ENCODE measurements around the gene TCHP.

Gene TCHP

GRCh38 chr12:109958374-109958773, 58.3 kb downstream of the TCHP start:
- Histone ChIP-seq H3K4me3 (ENCODE audit: low read length) (no peak overlapping the region), H4K20me1 (ENCODE audit: insufficient read depth, low read length) (no peaks in the 10 kb centered on the region; the same call in 1 of the 2 replicates), H2AFZ (ENCODE audit: low read depth, low read length) (no peak overlapping the region), H3K4me1 (ENCODE audit: low read length) (peaks cover 7% of the 10 kb centered on the region), H3K9ac (ENCODE audit: low read length) (no peak overlapping the region), H3K27me3 (ENCODE audit: low read depth, low read length) (no peaks in the 10 kb centered on the region), H3K9me3 (ENCODE audit: insufficient read depth, low read length) (no peaks in the 10 kb centered on the region), H3K79me2 (ENCODE audit: low read length) (no peaks in the 10 kb centered on the region), H3K27ac (ENCODE audit: low read length) (no peak overlapping the region), H3K36me3 (replicated peaks; ENCODE audit: low read depth, low read length) (peaks cover 57% of the 10 kb centered on the region), H3K4me2 (ENCODE audit: low read length) (no peak overlapping the region)
- TF ChIP-seq EZH2phosphoT487 (IDR thresholded peaks at IDR 0.05; ENCODE audit: low read depth) = no peak
- no peak for TF ChIP-seq CTCF (IDR thresholded peaks at IDR 0.05; ENCODE audit: low read depth, low read length)

- peaks cover 56% of the 10 kb centered on the region for H3K36me3 ChIP-seq (replicated peaks; ENCODE audit: low read depth, low read length)
- H3K9ac ChIP-seq (ENCODE audit: low read length) = no peak overlapping the region
- no peaks in the 10 kb centered on the region for H3K79me2 ChIP-seq (ENCODE audit: low read length)
- no peaks in the 10 kb centered on the region for H3K27me3 ChIP-seq (ENCODE audit: low read depth, low read length)
- H2AFZ ChIP-seq (ENCODE audit: low read depth, low read length) = no peak overlapping the region
- no peaks in the 10 kb centered on the region for H4K20me1 ChIP-seq (ENCODE audit: insufficient read depth, low read length)
- no peak overlapping the region for H3K27ac ChIP-seq (ENCODE audit: low read length)
- no peak overlapping the region for H3K4me3 ChIP-seq (ENCODE audit: low read length)
- no peaks in the 10 kb centered on the region for H3K9me3 ChIP-seq (ENCODE audit: insufficient read depth, low read length)
- H3K4me2 ChIP-seq (ENCODE audit: low read length) = no peak overlapping the region
- H3K4me1 ChIP-seq (ENCODE audit: low read length) = no peaks in the 10 kb centered on the region
- TF ChIP-seq CTCF (IDR thresholded peaks at IDR 0.05; ENCODE audit: low read depth, low read length) = no peak
- TF ChIP-seq EZH2phosphoT487 (IDR thresholded peaks at IDR 0.05; ENCODE audit: low read depth) = no peak
Measured at GRCh38 chr12:109959411-109960093, 59.5 kb downstream of the TCHP start.

- H2AFZ ChIP-seq (ENCODE audit: low read depth, low read length) = no peak overlapping the region
- no peaks in the 10 kb centered on the region for H3K27me3 ChIP-seq (ENCODE audit: low read depth, low read length)
- H3K9me3 ChIP-seq (ENCODE audit: insufficient read depth, low read length) = no peaks in the 10 kb centered on the region
- H3K4me1 ChIP-seq (ENCODE audit: low read length) = no peaks in the 10 kb centered on the region
- H3K4me3 ChIP-seq (ENCODE audit: low read length) = no peak overlapping the region
- no peak overlapping the region for H3K4me2 ChIP-seq (ENCODE audit: low read length)
- H4K20me1 ChIP-seq (ENCODE audit: insufficient read depth, low read length) = no peaks in the 10 kb centered on the region
- no peak overlapping the region for H3K9ac ChIP-seq (ENCODE audit: low read length)
- H3K79me2 ChIP-seq (ENCODE audit: low read length) = no peaks in the 10 kb centered on the region
- H3K36me3 ChIP-seq (replicated peaks; ENCODE audit: low read depth, low read length) = peaks cover 66% of the 10 kb centered on the region
- H3K27ac ChIP-seq (ENCODE audit: low read length) = no peak overlapping the region
- no peak for TF ChIP-seq CTCF (IDR thresholded peaks at IDR 0.05; ENCODE audit: low read depth, low read length)
- TF ChIP-seq EZH2phosphoT487 (IDR thresholded peaks at IDR 0.05; ENCODE audit: low read depth) = no peak
Measured at GRCh38 chr12:109961201-109961600, 61.1 kb downstream of the TCHP start.

- no peak overlapping the region for H3K4me2 ChIP-seq (ENCODE audit: low read length)
- H3K79me2 ChIP-seq (ENCODE audit: low read length) = no peaks in the 10 kb centered on the region; the same call in 1 of the 2 replicates
- H3K27me3 ChIP-seq (ENCODE audit: low read depth, low read length) = no peaks in the 10 kb centered on the region
- peaks cover 64% of the 10 kb centered on the region for H3K36me3 ChIP-seq (replicated peaks; ENCODE audit: low read depth, low read length)
- H3K4me3 ChIP-seq (ENCODE audit: low read length) = no peak overlapping the region
- no peak for TF ChIP-seq EZH2phosphoT487 (IDR thresholded peaks at IDR 0.05; ENCODE audit: low read depth)
- TF ChIP-seq CTCF (IDR thresholded peaks at IDR 0.05; ENCODE audit: low read depth, low read length) = no peak
- no peaks in the 10 kb centered on the region for H3K9me3 ChIP-seq (ENCODE audit: insufficient read depth, low read length)
- no peaks in the 10 kb centered on the region for H4K20me1 ChIP-seq (ENCODE audit: insufficient read depth, low read length)
- no peak overlapping the region for H3K9ac ChIP-seq (ENCODE audit: low read length)
- peaks cover 3% of the 10 kb centered on the region for H3K4me1 ChIP-seq (ENCODE audit: low read length)
- H2AFZ ChIP-seq (ENCODE audit: low read depth, low read length) = no peak overlapping the region
- H3K27ac ChIP-seq (ENCODE audit: low read length) = no peak overlapping the region
Measured at GRCh38 chr12:109961612-109962011, 61.5 kb downstream of the TCHP start.
